ENCODE measurements around the gene ZBTB18. TPM values are rescaled to one million over a fixed set of nuclear protein-coding genes. Genes with fewer than 3 reads are reported as not detected.

Gene ZBTB18
- total RNA-seq, 1 donor from 2014 or later = 16.3 TPM

Other genes starting within 250 kb of the ZBTB18 start
- 32.3 and 53.2 TPM in 2 replicates for gene AKT3, start 201.0 kb upstream of the ZBTB18 start, total RNA-seq

All from renal cortical epithelial cell (primary cell).